GM23248 (cell line): Measurements from ENCODE around the gene CAMTA1. TPM values are rescaled to one million over a fixed set of nuclear protein-coding genes. Genes with fewer than 3 reads are reported as not detected.

ENCODE experiments used
- DNase-seq: peaks from one replicate; pipeline ENCODE4 v3.0.0-alpha.2; 2015
- H2AFZ ChIP-seq: fragments of 200-600 bp; sonication (generic); 2 replicates; pipeline ENCODE4 v1.6.1; 2016; ENCODE audit warnings: antibody characterized with exemption
- H3F3A ChIP-seq: fragments of 200-600 bp; sonication (generic); 2 replicates; pipeline ENCODE4 v1.6.1; 2016; ENCODE audit warnings: mild to moderate bottlenecking, antibody characterized with exemption, mixed run types; ENCODE audit not compliant: insufficient read depth
- H3K27ac ChIP-seq: fragments of 200-600 bp; sonication (generic); 2 replicates; pipeline ENCODE4 v1.5.1; 2016; ENCODE audit warnings: mild to moderate bottlenecking
- H3K27me3 ChIP-seq: fragments of 200-600 bp; sonication (generic); replicated peaks from 2 replicates; pipeline ENCODE4 v1.6.1; 2016; ENCODE audit warnings: mild to moderate bottlenecking; ENCODE audit not compliant: insufficient read depth
- H3K36me3 ChIP-seq: fragments of 200-600 bp; sonication (generic); 2 replicates; pipeline ENCODE4 v1.6.1; 2016; ENCODE audit warnings: low read depth, mild to moderate bottlenecking
- H3K4me1 ChIP-seq: fragments of 200-600 bp; sonication (generic); 2 replicates; pipeline ENCODE4 v1.6.1; 2016; ENCODE audit warnings: mild to moderate bottlenecking; ENCODE audit not compliant: insufficient read depth
- H3K4me2 ChIP-seq: fragments of 200-600 bp; sonication (generic); one replicate; pipeline ENCODE4 v1.6.1; 2016; ENCODE audit warnings: mild to moderate bottlenecking; ENCODE audit not compliant: unreplicated experiment
- H3K4me3 ChIP-seq: fragments of 200-600 bp; sonication (generic); 2 replicates; pipeline ENCODE4 v1.5.1; 2016; ENCODE audit warnings: mild to moderate bottlenecking
- H3K79me2 ChIP-seq: fragments of 200-600 bp; sonication (generic); 2 replicates; pipeline ENCODE4 v1.6.1; 2016; ENCODE audit warnings: mild to moderate bottlenecking; ENCODE audit not compliant: insufficient read depth
- H3K9ac ChIP-seq: fragments of 200-600 bp; sonication (generic); 2 replicates; pipeline ENCODE4 v1.6.1; 2016; ENCODE audit warnings: mild to moderate bottlenecking
- H3K9me2 ChIP-seq: fragments of 200-600 bp; sonication (generic); 2 replicates; pipeline ENCODE4 v1.6.1; 2016; ENCODE audit warnings: mixed run types, mild to moderate bottlenecking, moderate library complexity; ENCODE audit not compliant: insufficient read depth
- H3K9me3 ChIP-seq: fragments of 200-600 bp; sonication (generic); one replicate; pipeline ENCODE4 v1.6.1; 2017; ENCODE audit warnings: low read depth
- H4K20me1 ChIP-seq: fragments of 200-600 bp; sonication (generic); 2 replicates; pipeline ENCODE4 v1.6.0; 2016; ENCODE audit not compliant: insufficient read depth
- EZH2 ChIP-seq: fragments of 200-600 bp; sonication (generic); IDR thresholded peaks from 2 replicates; pipeline ENCODE4 v1.6.1; 2018; ENCODE audit warnings: antibody characterized with exemption, mild to moderate bottlenecking; ENCODE audit not compliant: insufficient read depth, poor library complexity, severe bottlenecking
- EZH2phosphoT487 ChIP-seq: fragments of 200-600 bp; sonication (generic); IDR thresholded peaks from 2 replicates; pipeline ENCODE4 v1.6.1; 2018; ENCODE audit warnings: antibody characterized with exemption, moderate library complexity, mild to moderate bottlenecking, low read depth; ENCODE audit not compliant: insufficient read depth
- WGBS, 2 experiments: methylation state at CpG; one replicate each; pipeline ENCODE4 v1.1.6; 2015 to 2017; ENCODE audit warnings: low lambda C conversion rate in 2 of 2, low coverage in 1 of 2; ENCODE audit errors: missing lambda C conversion rate in 2 of 2; 5-methylcytosine and 5-hydroxymethylcytosine counted together
- in situ Hi-C: fragments of 300-500 bp; cut with MboI; formaldehyde crosslinking; loops from 2 replicates; pipeline ENCODE4 v1.15.0; 2020
- polyA plus RNA-seq: library from polyadenylated mRNA; unstranded; fragments of >200 nt; fragmentation: Nextera tagmentation; extraction: Ambion mirVana; gene quantifications from 2 replicates; pipeline ENCODE4 v1.2.1, GENCODE V29; 2016
- total RNA-seq: library from RNA; depleted of rRNA; stranded (reverse); fragments of >200 nt; shearing (Covaris generic); gene quantifications from 2 replicates; pipeline ENCODE4 v1.2.3, GENCODE V29; 2014

The CAMTA1 gene
- total and polyA plus RNA-seq, 2 experiments from 2014 or later = 50.1 to 165 TPM

GRCh38 chr1:6965083-6965934, 180.1 kb downstream of the CAMTA1 start:
- Histone ChIP-seq H3K27me3 (peaks cover 9% of the 10 kb centered on the region), H3K4me1 (peaks cover 14% of the 10 kb centered on the region; the same call in 1 of the 2 replicates), H3K79me2 (no peaks in the 10 kb centered on the region), H3K4me3 (no peak overlapping the region), H3K4me2 (no peak overlapping the region), H4K20me1 (no peaks in the 10 kb centered on the region), H2AFZ (no peak overlapping the region), H3K9me3 (no peaks in the 10 kb centered on the region), H3K36me3 (no peaks in the 10 kb centered on the region), H3F3A (0 out of 2 replicates have a peak, but pooled peaks cover 7% of the 10 kb centered on the region), H3K9ac (no peak overlapping the region), H3K27ac (no peak overlapping the region), H3K9me2 (no peaks in the 10 kb centered on the region)
- TF ChIP-seq EZH2phosphoT487 = no peak
- TF ChIP-seq EZH2 = no peak
- in situ Hi-C loops = no loop called here
- 13 to 16% methylated on average over 15 of the region's 15 CpGs for WGBS, 2 experiments
- DNase-seq = no peak

- Histone ChIP-seq H3K9me2 (no peaks in the 10 kb centered on the region), H3F3A (0 out of 2 replicates have a peak, but pooled peaks cover 2% of the 10 kb centered on the region), H3K79me2 (no peaks in the 10 kb centered on the region), H3K4me1 (peaks cover 9% of the 10 kb centered on the region; the same call in 1 of the 2 replicates), H3K4me3 (no peak overlapping the region), H2AFZ (no peak overlapping the region), H3K9me3 (no peaks in the 10 kb centered on the region), H3K27me3 (peaks cover 9% of the 10 kb centered on the region), H3K4me2 (no peak overlapping the region), H3K9ac (no peak overlapping the region), H3K36me3 (no peaks in the 10 kb centered on the region), H4K20me1 (no peaks in the 10 kb centered on the region), H3K27ac (no peak overlapping the region)
- no peak for DNase-seq
- TF ChIP-seq EZH2phosphoT487 (no peak), EZH2 (no peak)
- in situ Hi-C loops = no loop called here
- WGBS, 2 experiments = 65 to 70% methylated on average over 7 of the region's 7 CpGs
Measured at GRCh38 chr1:6965935-6966241, 180.6 kb downstream of the CAMTA1 start.

GRCh38 chr1:6966326-6966725, 181.1 kb downstream of the CAMTA1 start:
- Histone ChIP-seq H3K4me1 (peaks cover 9% of the 10 kb centered on the region; the same call in 1 of the 2 replicates), H2AFZ (no peak overlapping the region), H3K27ac (no peak overlapping the region), H3K9me2 (no peaks in the 10 kb centered on the region), H3K9ac (no peak overlapping the region), H4K20me1 (no peaks in the 10 kb centered on the region), H3K4me2 (no peak overlapping the region), H3K79me2 (no peaks in the 10 kb centered on the region), H3F3A (no peaks in the 10 kb centered on the region), H3K9me3 (no peaks in the 10 kb centered on the region), H3K36me3 (no peaks in the 10 kb centered on the region), H3K27me3 (peaks cover 9% of the 10 kb centered on the region), H3K4me3 (no peak overlapping the region)
- no peak for DNase-seq
- WGBS, 2 experiments = 73 to 77% methylated on average over 5 of the region's 5 CpGs
- TF ChIP-seq EZH2phosphoT487 (no peak), EZH2 (no peak)
- in situ Hi-C loops = no loop called here

GRCh38 chr1:6967431-6968111, 182.3 kb downstream of the CAMTA1 start:
- H3K36me3 ChIP-seq = no peaks in the 10 kb centered on the region
- H3K9me3 ChIP-seq = no peaks in the 10 kb centered on the region
- peak; percentile 47 for DNase-seq
- H3K27me3 ChIP-seq = peaks cover 9% of the 10 kb centered on the region
- H2AFZ ChIP-seq = no peak overlapping the region
- H3K27ac ChIP-seq = no peak overlapping the region
- TF ChIP-seq EZH2 (no peak), EZH2phosphoT487 (no peak)
- H4K20me1 ChIP-seq = no peaks in the 10 kb centered on the region
- in situ Hi-C loops = no loop called here
- no peaks in the 10 kb centered on the region for H3K79me2 ChIP-seq
- peaks cover 9% of the 10 kb centered on the region; the same call in 1 of the 2 replicates for H3K4me1 ChIP-seq
- no peaks in the 10 kb centered on the region for H3K9me2 ChIP-seq
- WGBS, 2 experiments = 44 to 46% methylated on average over 8 of the region's 8 CpGs
- no peak overlapping the region for H3K9ac ChIP-seq
- H3K4me3 ChIP-seq = no peak overlapping the region
- H3F3A ChIP-seq = no peaks in the 10 kb centered on the region
- H3K4me2 ChIP-seq = no peak overlapping the region
